GM19023 (cell line): ENCODE measurements around the gene SLC5A2.
"Not testable (repeated sequence)": the region's sequence is repeated elsewhere in the genome, so short reads cannot be mapped to it uniquely, and the experiment has no call there.

Experiments
- ATAC-seq: cut with Tn5 transposase; IDR thresholded peaks from one replicate; pipeline ENCODE4 v1.9.1; 2021; ENCODE audit warnings: mild to moderate bottlenecking, moderate library complexity; ENCODE audit not compliant: unreplicated experiment

Gene SLC5A2

DNA sequence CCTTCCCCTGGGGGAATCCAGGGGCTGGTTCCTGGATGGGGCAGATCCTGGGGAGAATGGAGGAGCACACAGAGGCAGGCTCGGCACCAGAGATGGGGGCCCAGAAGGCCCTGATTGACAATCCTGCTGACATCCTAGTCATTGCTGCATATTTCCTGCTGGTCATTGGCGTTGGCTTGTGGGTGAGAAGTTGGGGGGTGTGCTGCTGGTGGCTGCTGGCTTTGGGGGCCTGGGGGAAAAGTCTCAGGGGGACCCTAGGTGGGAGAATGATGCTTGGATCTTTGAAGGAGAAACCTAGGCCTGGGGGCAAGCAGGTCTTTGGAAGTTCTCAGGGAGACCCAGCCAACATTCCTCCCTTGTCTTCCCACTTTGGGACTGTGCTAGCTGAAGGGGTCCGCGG lies at the start of gene SLC5A2:
SLC5A2 (plus strand) TSS at position 43 of the 400 bp plus-strand sequence; CDS start at position 57, 14 bp downstream.
- no peak for ATAC-seq

DNA sequence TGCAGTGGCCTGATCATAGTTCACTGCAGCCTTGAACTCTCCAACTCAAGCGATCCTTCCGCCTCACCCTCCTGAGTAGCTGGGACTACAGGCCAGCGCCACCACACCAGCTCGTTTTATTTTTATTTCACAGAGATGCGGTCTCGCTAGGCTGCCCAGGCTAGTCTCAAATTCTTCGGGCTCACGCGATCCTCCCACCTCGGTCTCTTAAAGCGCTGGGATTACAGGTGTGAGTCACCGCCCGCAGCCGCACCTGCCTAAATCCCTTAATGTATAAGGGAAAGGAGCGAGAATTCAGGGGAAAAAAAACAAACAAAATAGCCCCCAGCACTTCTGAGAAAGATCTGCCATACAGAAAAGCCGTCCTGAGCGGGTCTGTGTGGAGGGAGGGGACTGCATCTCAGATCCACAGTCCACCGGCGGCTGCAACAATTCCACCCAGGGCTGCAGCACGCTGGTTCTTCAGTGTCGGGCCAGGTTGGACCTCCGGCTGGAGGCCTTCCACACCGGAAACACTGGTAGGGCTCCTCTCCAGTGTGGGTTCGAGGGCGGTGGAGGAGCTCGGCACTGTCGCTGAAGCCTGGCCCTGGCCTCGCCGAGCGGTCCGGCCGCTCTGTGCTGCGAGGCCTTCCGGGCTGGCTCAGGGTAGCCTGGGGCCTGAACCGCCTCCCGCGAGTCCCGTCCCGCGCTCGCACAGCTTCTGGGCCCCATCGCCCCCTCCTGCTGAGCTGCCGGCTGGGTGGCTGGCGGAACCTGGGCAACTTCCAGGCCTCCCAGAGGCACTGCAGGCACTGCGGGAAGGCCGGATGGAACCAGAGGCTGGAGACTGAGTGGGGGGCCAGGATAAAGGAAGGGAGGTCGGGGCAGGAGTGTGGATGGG lies 47.3 kb upstream of the SLC5A2 start:
- ATAC-seq: no peak

GRCh38 chr16:31436221-31437045 lies 46.5 kb upstream of the SLC5A2 start:
- ATAC-seq: no peak

GRCh38 chr16:31438414-31438813 lies 44.5 kb upstream of the SLC5A2 start:
- ATAC-seq: no peak

GRCh38 chr16:31439023-31439422 lies 43.9 kb upstream of the SLC5A2 start:
- not testable (repeated sequence) for ATAC-seq

DNA sequence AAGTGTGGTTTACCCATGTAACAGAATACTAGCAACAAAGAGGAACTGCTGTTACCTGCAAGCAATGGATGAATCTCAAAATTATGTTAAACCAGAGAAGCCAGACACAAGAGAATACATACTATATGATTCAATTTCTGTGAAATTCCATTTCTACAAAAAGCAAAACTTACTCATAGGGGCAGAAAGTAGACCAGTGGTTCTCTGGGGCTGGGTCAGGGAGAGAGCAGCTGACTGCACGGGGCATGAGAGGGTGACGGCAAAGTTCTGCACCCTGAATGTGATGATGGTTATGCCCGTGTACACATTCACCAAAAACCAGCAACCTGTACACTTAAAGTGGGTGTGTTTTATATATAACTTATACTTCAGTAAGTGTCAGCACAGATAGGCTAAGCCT lies 43.4 kb upstream of the SLC5A2 start:
- ATAC-seq: no peak

- no peak for ATAC-seq
These were observed 42.3 kb upstream of the SLC5A2 start for GRCh38 chr16:31440516-31441184.

DNA sequence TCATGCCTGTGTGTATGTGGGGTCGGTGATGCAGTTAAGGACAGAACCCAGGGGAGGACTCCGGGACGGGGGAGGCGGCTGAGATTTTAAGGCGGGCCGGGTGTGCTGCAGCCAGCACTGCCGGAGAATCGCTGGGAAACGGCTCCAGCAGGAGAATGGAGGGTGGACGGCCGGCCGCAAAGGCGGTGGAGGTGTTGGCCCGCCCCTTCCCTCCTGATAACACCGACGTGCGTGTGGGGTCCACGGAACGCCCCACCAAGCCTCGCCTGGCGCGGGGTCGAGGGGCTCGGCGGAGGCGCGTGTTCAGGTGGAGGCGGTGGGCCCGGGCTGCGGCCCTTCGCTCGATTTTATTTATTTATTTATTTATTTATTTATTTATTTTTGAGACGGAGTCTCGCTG lies 41.0 kb upstream of the SLC5A2 start:
- no peak for ATAC-seq

- ATAC-seq: not testable (repeated sequence)
These were observed 37.0 kb upstream of the SLC5A2 start for GRCh38 chr16:31445931-31446330.

GRCh38 chr16:31451201-31451600 lies 31.7 kb upstream of the SLC5A2 start:
- ATAC-seq: no peak

DNA sequence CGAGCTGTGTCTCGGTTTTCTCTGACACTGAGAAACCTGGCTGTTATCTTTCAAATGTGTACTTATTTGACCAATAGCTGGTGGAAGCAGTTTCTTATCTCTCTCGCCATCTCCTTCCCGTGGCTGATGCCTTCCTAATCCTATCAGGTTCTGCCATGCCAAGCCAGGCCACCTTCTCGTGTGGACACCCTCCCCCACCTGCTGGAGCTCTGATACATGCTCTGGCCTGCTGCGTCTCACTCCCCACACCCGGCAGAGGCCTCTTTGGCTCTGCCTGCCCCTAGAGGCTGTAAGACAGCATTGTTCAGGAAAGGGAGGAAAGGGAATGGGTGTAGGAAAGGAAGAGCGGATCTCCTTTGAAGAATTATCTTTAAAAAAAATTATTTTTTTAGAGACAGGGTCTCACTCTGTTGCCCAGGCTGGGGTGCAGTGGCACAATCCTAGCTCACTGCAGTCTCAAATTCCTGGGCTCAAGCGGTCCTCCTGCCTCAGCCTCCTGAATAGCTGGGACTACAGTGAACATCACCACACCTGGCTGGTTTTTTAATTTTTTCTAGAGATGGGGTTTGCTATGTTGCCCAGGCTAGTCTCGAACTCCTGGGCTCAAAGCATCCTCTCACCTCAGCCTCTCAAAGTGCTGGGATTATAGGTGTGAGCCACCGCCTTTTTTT lies 31.1 kb upstream of the SLC5A2 start:
- ATAC-seq: no peak

DNA sequence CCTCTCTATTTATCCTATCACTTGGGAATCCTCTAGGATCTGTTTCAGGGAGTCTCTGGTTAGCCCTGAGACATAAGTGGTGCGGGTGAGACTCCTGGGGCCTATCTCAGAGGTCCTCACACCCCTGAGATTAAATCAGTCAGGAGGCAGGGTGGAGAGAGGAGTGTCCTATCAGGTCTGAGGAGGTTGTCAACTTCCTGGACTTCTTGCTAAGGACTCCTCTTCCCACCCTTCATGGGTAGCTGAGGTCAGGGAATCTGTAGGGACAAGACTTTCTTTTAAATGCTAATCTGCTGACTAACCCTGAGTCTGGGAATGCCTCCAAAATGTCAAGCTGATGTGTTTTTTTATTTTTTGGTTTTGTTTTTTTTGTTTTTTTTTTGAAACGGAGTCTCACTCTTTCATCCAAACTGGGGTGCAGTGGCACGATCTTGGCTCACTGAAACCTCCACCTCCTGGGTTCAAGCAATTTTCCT lies 30.3 kb upstream of the SLC5A2 start:
- no peak for ATAC-seq

- no peak for ATAC-seq
These were observed 29.4 kb upstream of the SLC5A2 start for GRCh38 chr16:31453255-31454204.

DNA sequence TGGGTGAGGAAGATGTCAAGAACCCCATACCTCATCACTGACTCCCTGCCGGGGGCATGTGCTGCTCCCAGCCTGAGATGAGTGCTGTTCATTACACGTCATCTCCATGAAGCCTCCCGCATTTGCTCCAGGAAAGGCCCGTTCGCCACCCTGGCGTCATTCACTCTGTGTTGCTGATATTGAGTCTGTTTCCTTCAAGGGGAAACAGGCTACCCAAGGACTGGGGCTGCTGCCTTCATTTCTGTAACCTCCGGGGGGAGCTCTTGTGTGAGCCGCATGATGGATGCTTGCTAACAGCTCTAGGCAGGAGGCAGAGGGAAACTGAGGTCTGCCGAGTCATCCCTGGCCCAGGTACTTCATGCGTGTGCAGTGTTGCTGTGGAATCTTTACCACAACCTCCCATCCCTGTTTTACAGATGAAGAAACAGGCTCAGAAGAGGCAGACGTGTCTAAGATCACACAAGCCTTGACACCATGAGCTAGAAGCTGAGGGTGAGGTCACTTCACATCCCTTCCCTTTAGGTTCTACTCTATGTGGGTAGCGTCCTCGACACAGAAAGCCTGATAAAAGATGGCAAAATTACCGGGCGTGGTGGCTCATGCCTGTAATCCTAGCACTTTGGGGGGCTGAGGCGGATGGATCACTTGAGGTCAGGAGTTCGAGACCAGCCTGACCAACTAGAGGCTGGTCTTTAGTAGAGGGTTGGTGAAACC lies 27.2 kb upstream of the SLC5A2 start:
- no peak for ATAC-seq

DNA sequence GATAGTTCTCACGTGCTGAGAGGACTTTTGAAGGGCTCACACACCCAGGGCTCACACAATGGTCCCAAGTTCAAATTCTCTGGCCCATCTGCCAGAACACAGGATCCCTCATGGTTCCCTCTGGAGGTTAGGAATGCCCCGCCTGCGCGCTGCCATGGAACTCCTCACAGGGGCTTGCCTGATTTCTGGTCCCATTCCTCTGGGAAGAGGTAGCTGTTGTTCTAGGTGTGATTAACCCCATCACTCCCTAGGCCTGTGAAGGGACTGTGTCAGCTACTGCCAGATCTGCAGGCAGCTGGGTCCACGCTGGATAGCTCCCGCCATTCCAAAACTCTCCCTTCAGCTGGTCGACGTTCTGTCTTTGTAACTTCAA lies 25.9 kb upstream of the SLC5A2 start:
- ATAC-seq: no peak

DNA sequence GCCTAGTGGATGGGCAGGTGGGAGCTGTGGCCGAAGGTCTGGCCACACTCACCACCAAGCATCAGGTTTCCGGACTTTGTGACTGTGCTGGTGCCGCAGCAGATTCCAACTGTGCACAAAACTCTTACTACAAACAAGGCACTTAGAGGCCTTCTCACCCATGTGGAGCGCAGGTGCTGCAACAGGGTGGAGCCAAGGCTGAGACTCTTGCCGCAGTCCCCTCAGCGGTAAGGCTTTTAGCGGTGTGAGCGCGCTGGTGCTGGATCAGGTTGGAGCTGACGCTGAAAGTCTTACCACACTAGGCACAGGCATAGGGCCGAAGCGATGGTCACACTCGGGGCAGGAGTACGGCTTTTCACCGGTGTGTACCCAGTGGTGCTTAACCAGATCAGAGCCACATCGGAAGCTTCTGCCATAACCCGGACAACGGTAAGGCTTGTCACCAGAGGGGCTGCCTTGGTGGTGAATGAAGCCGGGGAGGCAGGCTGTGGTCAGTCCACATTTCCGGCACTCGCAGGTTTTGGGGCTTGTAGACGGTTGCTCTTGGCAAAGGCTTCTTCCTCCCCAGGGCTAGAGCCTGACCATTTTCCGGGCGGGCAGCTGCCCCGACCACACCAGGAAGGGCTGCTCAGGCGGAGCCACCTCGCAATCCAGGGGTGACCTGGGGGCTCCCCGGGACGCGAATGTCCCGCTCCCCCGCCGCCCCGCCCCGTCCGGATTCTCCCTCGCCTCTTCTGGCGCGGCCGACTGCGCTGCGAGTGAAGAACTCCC lies 24.7 kb upstream of the SLC5A2 start:
- ATAC-seq: peak; percentile 3

DNA sequence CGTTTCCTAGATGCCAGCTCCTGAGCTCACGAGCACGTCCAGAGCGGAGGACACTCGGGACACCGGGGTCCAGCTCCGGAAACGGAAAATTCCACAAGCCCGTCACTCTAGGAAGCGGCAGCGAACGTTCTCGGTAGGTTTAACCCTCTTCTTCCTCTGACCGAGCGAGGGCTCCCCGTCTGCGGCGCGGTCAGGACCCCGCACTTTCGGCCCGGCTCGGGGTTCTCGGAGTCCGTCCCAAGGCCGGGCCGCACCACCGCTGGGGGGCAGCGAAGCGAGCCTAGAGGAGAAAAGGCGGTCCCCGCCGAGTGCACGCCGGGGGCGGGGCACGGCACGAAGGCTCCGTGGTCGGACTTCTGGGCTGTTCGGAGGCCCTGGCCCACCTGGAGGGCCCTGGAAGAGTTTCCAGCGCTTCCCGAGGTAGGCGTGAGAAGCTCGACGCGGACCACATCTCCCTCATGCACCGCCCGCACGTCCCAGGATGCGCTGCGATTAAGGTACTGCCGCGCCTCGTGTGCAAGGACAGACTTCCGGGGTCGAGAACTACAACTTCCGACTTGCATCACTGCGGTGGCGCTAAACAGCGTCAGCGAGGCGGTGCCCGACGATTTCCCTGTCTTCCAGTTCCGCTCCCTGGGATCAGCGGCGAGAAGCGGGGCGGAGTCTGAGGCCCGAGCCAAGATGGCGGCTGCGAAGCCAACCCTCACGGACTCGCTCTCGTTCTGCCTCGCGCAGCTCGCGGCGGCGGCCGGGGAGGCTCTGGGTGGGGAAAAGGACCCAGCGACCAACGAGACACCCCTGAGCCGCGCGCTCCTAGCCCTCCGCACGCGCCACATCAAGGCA lies 23.9 kb upstream of the SLC5A2 start, which contains the start of gene ARMC5:
ARMC5 (plus strand) TSS at position 658 of the 843 bp plus-strand sequence; CDS start at position 682, 24 bp downstream.
- ATAC-seq: peak; percentile 79
